Left ventricle myocardium superior (tissue), 1 donor: ENCODE results near the gene HSPA12B. TPM values are rescaled to one million over a fixed set of nuclear protein-coding genes. Genes with fewer than 3 reads are reported as not detected.
A peak's percentile ranks its signal among the peaks of the same experiment; 100 is the strongest.

Source experiments
- ATAC-seq: fragments of 200-7000 bp; cut with Tn5 transposase; one replicate; pipeline ENCODE4 v1.9.1; 2020; ENCODE audit warnings: mild to moderate bottlenecking, moderate library complexity
- DNase-seq: peaks from one replicate; pipeline ENCODE4 v3.0.0-alpha.2; 2020
- intact Hi-C: fragments of 100-400 bp; cut with micrococcal nuclease; formaldehyde crosslinking; loops from one replicate; pipeline ENCODE4 v1.11.0; 2022
- total RNA-seq: library from RNA; stranded (reverse); fragmentation: NEBNext Ultra II Directional; extraction: Animal tissue kit (Norgen Biotek cat#: 25700); gene quantifications from one replicate; pipeline ENCODE4 v1.2.1, GENCODE V29; 2021
- donor health status: DM: no; HTN: yes; CAD: no; lungs with severe emphysema.

Gene HSPA12B
- total RNA-seq, 1 donor from 2014 or later: 16.2 TPM

DNA sequence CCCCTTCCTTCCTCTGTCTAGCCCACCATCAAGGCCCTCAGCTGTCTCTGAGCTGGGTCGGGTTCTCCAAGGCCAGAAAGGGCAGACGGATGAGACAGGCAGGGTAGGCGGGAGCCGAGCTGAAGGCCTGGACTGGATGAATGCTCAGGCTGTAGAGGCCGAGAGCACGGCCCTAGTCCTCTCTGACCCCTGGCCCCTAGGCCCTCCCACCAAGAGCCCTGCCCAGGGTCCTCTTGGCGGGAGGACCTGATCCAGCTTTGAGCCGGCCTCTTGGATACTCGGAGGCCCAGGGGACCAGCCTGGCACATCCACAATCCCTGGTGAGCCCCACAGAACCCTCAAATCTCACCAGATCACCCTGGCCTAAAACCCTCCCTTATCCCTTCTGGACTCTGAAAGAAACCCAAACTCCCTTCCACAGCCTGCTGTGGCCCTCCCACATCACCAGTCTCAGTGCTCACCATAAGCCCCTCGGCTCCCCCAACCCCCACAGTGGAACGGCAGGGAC, 26.9 kb downstream of the HSPA12B start:
- peak; percentile 26 for ATAC-seq
- intact Hi-C loops: no loop called here

GRCh38 chr20:3759884-3760283, 27.4 kb downstream of the HSPA12B start:
- ATAC-seq (no peak), DNase-seq (peak; percentile 21)
- intact Hi-C loops: no loop called here

More for the DNA sequence above, 26.9 kb downstream of the HSPA12B start:
- DNase-seq: peak; percentile 28

DNA sequence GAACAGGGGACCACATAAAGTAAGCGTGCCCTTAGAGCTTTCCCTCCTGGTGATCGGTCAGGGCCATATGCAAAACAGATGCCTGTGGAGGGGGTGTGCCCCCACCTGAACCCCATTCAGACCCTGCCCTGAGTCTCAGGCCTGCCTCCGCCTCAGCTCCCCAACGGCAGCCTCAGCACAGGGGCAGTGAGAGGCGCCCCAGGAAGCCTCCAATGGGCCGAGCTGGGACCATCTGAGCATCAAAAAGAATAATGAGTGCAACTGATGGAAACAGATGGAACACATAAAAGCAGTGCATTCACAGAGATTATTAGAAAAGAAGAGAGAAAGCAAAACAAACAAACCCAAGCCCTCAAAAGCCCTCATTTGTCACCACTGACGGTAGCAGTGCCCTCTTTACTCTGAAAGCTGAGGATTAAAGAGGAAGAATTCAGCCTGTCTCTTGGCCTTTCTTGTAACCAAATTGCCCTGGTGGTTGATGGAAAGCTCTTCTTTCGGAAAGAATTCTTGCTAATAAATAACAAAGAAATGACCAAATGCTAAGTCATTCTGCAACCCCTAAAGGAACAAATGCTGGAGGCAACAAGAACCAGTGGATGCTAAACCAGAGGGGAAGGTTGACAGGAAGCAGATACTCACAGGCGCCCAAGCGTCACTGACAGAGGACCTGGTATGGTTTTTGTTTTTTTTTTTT, 28.3 kb downstream of the HSPA12B start:
- intact Hi-C loops: no loop called here
- DNase-seq: no peak
- ATAC-seq: no peak

DNA sequence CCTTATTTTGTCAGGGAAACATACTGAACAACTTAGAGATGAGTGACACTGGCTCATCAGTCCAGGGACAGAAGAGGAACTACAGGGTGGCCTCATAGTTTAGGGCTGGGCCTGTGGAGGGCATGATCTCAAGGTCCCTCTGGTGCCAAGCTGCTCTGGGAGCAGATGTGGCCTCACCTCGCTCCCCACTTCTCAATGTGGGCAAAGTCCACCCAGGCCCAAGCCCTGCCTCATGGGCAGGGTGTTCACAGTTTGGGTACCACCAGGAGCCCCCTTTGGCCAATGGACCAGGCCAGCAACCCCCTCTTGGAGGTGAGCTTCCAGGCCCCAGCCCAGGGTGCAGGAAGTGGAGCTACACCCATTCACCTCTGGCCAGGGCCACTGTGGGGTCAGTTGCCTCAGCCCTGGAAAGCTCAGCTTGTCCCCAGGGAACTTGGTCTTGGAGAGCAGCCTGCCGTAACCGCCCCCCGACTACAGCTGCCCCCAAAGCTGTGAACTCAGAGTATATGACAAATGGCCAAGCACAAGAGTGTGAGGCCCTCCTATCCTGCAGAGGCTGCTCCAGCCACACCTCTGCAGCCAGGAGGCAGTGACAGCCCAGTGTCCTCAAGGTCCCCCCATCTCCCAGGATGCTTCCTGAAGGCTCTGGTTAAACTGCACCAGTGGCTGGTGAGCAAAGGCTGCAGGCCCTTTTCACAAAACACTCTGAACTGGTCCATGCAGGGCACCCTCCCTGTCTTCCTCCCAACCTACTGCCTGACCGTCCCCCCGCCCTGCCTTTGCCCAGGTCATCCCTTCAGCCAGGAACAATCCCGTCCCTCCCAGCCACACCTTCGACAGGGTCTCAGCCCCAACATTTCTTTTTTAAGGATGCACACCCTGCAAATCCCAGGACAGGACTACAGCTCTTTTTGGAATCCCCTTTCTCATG, 31.5 kb downstream of the HSPA12B start:
- no peak for DNase-seq
- intact Hi-C loops: no loop called here
- ATAC-seq: no peak

DNA sequence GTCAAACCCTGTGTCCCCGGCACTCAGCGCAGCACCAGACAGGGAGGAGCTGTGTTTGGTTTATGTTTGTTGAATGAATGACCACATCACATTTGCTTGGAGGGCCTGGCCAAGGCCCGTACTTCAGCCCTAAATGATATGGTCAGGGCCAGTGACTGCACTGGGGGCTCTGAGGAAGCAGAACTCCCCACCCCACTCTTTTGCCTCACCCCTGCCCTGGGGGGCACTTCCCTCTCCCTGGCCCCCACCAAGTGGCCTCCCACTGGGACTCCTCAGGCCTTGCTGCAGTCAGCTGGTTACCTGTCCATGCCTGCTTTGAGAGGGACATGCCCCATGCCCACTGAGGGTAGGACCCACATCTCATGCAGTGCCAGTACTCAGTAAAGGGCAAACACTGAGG, 32.2 kb downstream of the HSPA12B start:
- intact Hi-C loops: no loop called here
- DNase-seq: no peak
- ATAC-seq: no peak

- intact Hi-C loops: no loop called here
- ATAC-seq (no peak), DNase-seq (peak; percentile 65)
Observed at GRCh38 chr20:3765171-3765882, 32.8 kb downstream of the HSPA12B start.

DNA sequence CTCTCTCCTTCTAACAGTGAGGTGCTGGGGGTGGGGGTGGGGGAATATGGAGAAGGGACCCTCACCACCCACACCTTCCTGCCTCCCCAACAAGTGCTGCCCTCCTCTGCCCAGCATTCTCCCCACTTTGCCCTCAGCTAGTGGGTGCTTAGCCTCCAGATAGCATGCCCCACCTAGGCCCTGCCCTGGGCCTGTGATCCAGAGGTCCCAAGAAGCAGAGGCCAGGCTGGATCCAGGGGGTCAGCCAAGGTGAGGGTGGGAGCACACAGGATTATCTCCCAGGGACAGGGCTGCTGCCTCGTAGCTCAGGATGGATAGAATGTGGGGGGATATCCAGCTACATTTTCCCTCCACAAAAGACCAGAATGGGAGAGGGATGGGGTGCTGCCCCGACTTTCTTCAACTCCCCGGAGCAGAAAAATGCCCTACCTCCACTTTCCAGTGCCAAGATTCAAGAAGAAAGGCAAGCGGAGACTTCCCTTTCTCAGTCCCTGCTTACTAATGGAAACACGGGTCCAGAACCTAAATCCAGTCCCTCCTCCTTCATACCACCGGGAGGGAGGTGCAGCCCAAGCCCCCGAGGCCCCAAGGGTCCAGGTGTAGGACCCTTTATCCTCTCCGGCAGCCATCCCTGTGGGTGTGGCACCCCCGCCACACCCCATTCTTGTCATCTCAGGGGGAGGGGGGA, 34.1 kb downstream of the HSPA12B start:
- DNase-seq (no peak), ATAC-seq (no peak)
- intact Hi-C loops: no loop called here

GRCh38 chr20:3767110-3767426, 34.6 kb downstream of the HSPA12B start:
- intact Hi-C loops: no loop called here
- no peak for ATAC-seq
- no peak for DNase-seq

DNA sequence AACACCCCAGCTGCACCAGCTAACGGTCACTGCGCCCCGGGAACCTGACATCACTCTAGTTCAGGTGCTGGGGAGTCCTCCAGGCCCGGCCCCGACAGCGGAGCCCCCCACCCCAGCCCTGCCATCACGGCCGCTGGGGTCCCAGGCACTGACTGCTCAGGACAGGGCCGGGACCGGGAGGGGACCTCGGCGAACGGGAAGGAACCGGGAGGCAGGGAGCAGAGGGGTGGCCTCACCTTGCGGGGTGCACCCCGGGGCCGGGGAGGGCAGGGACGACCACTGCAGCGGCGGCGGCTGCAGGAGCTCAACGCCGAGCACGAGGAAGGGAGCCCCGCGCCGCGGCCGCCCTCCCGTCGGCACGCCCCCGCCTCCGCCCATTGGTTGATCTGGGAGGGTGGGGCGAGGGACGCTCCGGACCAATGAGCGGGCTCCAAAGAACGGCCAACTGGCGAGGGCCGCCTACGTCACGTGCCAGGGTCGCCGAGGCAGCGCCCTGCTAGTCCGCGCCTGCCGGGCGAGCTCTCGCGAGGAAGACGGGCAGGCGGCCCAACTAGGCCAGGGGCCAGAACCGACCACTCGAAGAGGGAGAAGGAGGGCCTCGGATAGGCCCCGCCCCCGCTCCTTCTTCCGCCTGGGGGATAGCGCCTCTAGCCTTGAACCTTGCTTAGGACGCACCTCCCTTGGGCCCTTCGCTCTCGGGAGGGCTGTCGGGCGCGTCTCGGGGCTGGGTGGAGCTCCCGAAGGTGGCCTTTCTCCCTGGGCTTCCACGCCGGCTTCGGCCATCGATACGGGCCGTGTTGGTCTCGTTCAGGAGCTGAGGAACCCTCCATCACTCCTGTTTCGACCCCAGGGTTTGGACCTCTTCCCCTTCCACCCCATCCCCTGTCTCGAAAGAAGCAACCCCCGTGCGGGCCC, 35.2 kb downstream of the HSPA12B start, which contains the start of gene ADISSP:
Gene ADISSP (minus strand): TSS at position 327 of the 915 bp plus-strand sequence. CDS start 7,653 bp downstream, outside the sequence.
- ATAC-seq (peak; percentile 95), DNase-seq (peak; percentile 100)
- intact Hi-C loops: no loop called here

DNA sequence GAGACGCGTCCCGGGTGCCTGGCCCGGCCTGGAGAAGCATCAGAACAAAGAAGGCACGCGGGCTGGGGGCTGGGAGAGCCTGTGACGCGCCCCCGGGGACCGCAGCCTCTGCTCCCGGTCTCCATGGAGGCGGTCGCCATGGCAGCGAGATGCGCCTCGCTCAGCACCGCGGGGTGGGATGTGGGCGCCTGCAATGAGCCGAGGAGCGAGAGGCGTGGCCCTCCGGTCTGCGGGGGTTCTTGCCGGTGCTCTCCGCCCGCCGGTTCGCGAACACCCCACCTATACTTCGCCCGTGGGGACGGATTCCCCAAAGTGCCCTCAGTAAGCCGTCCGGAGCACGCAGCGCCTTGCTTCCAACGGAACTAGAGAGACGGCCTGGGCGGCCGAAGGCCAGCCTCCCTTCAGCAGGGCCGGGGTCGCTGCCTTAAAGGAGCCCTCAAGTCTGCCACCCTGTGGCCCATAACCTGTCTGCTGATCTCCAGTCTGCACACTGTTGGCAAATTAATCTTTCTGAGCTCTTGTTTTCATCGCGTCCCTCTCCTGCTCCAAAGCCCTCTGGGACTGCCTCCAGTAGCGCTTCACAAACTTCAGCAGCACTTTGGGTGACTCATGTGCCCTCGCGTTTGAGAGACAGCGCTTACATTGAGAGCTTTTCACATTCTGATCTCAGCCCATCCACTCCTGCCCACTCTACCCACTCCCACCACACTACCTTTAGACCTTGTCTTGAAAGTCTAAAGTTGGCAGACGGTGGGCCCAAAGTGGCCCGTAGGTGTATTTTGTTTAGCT, 36.1 kb downstream of the HSPA12B start:
- intact Hi-C loops: no loop called here
- ATAC-seq: peak; percentile 64
- DNase-seq: peak; percentile 84

- ATAC-seq (no peak), DNase-seq (no peak)
- intact Hi-C loops: no loop called here
Observed at GRCh38 chr20:3771552-3772058, 39.1 kb downstream of the HSPA12B start.

GRCh38 chr20:3775457-3776108, 43.1 kb downstream of the HSPA12B start:
- no peak for DNase-seq
- intact Hi-C loops: no loop called here
- ATAC-seq: no peak

- no peak for DNase-seq
- ATAC-seq: peak; percentile 3
- intact Hi-C loops: no loop called here
Observed at GRCh38 chr20:3777381-3777715, 44.9 kb downstream of the HSPA12B start.

DNA sequence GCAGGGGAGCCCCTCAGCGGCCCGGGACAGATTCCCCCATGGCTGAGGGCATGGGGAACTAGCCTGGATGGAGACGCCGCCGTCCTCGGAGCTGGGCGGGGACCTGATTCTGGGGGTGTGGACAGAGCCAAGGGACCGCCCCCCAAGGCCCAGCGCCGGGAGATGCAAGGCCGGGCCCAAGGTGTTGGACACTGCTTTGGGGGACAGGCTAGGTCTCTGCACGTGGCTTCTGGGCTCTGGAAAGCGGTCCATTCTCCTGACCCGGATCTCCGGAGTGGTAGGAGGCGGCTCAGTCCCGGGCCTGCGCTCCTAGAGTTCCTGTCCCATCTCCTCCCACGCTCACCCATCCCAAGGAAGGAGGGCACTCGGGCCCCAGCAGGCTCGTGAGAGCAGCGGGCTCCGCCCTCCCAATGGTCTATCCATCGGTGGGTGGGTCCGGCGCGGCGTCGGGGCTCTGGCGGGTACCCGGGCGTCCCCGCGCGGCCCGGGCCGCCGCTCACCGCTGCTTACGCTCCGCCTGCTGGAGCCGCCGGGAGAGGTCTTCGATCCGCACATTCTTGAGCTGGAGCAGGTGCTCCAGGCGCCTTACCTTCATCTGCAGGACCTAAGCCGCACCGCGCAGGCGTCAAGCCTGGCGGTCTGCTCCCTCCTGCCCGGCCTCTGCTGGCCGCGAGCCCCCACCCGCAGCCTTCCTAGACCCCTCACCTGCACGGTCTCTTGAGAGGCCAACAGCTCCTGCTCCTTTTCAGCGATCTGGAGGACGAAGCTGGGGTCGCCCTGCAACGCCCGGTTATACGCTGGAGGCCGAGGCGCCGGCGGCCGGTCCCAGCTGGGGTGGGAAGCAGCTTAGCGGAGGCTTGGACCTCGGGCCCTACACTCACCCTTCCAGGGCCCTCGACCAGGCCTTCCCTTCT, 45.5 kb downstream of the HSPA12B start:
- intact Hi-C loops: no loop called here
- DNase-seq (peak; percentile 82), ATAC-seq (peak; percentile 71)

DNA sequence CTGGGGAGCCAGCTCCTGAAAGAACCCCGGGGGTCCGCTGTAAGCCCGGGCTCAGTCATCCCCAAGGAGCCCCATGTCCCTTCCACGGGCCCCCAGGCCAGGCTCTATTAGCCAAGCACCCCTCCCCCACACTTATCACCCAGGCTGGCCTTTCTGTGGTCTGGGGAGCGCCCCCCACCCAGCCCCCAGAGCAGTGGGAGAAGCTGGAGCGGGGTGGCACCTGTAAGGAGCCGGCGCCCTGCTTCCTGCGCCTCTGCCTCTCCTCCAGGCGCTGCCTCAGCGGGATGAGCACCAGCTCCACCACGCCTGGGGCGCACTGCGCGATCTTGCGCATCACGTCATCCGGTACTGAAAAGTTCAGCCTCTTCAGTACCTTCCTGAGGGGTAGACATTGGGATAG, 46.5 kb downstream of the HSPA12B start:
- intact Hi-C loops: no loop called here
- ATAC-seq (no peak), DNase-seq (no peak)
